GM19023 (cell line): ENCODE results near the gene AWAT2.
"Not testable (repeated sequence)": the region's sequence is repeated elsewhere in the genome, so short reads cannot be mapped to it uniquely, and the experiment has no call there.

ENCODE experiments used
- ATAC-seq: cut with Tn5 transposase; IDR thresholded peaks from one replicate; pipeline ENCODE4 v1.9.1; 2021; ENCODE audit warnings: mild to moderate bottlenecking, moderate library complexity; ENCODE audit not compliant: unreplicated experiment

The AWAT2 gene

GRCh38 chrX:70001708-70002341 lies 47.9 kb downstream of the AWAT2 start:
- no peak for ATAC-seq

- no peak for ATAC-seq
Measured at GRCh38 chrX:70001269-70001668, 48.5 kb downstream of the AWAT2 start.

- ATAC-seq = not testable (repeated sequence)
Measured at GRCh38 chrX:69998299-69998698, 51.4 kb downstream of the AWAT2 start.

GRCh38 chrX:69996113-69996468 lies 53.6 kb downstream of the AWAT2 start:
- no peak for ATAC-seq

- no peak for ATAC-seq
Measured at GRCh38 chrX:69995362-69996112, 54.2 kb downstream of the AWAT2 start.

- ATAC-seq = no peak
Measured at GRCh38 chrX:69993494-69993893, 56.2 kb downstream of the AWAT2 start.

- no peak for ATAC-seq
Measured at GRCh38 chrX:69991685-69992084, 58.1 kb downstream of the AWAT2 start.
